Keratinocyte (primary cell): Measurements from ENCODE around the gene ZSCAN1. TPM values are rescaled to one million over a fixed set of nuclear protein-coding genes. Genes with fewer than 3 reads are reported as not detected.

Source experiments
- DNase-seq: peaks from one replicate; pipeline ENCODE4 v3.0.0-alpha.2; 2011; ENCODE audit warnings: low read depth, missing footprints, low spot score
- FAIRE-seq: peaks from 2 replicates; lab custom pipeline; 2011; peaks lifted over from hg19 to GRCh38; lab: Jason Lieb, UNC
- H2AFZ ChIP-seq: 2 replicates; pipeline ENCODE4 v1.6.0; 2012; ENCODE audit warnings: low read length, control low read depth, inconsistent platforms; ENCODE audit not compliant: control insufficient read depth
- H3K27ac ChIP-seq: 2 replicates; pipeline ENCODE4 v1.5.1; 2011; ENCODE audit warnings: low read length; ENCODE audit not compliant: control insufficient read depth, insufficient read depth
- H3K27me3 ChIP-seq: 3 replicates; pipeline ENCODE4 v1.6.0; 2011; ENCODE audit warnings: low read length; ENCODE audit not compliant: control insufficient read depth, insufficient read depth; ENCODE audit errors: extremely low read depth
- H3K36me3 ChIP-seq, 2 experiments: 2 replicates in 1 of 2; 3 replicates in 1 of 2; pipeline ENCODE4 v1.5.1; 2011; ENCODE audit warnings: low read length in 2 of 2, mild to moderate bottlenecking in 1 of 2; ENCODE audit not compliant: control insufficient read depth in 2 of 2, insufficient read depth in 2 of 2; ENCODE audit errors: extremely low read depth in 1 of 2
- H3K4me1 ChIP-seq: 3 replicates; pipeline ENCODE4 v1.5.1; 2011; ENCODE audit warnings: low read length; ENCODE audit not compliant: control insufficient read depth, insufficient read depth; ENCODE audit errors: extremely low read depth
- H3K4me2 ChIP-seq: 3 replicates; pipeline ENCODE4 v1.6.0; 2011; ENCODE audit warnings: low read depth, low read length; ENCODE audit not compliant: control insufficient read depth, insufficient read depth; ENCODE audit errors: extremely low read depth
- H3K4me3 ChIP-seq, 3 experiments: fragments of 200-600 bp in 1 of 3; sonication (generic) in 1 of 3; 2 replicates in 2 of 3; 3 replicates in 1 of 3; pipeline ENCODE4 v1.5.1; 2011 to 2016; ENCODE audit warnings: low read length in 3 of 3, mild to moderate bottlenecking in 3 of 3, control low read depth in 2 of 3, inconsistent platforms in 1 of 3, low read depth in 1 of 3, mixed read lengths in 1 of 3, mixed run types in 1 of 3, moderate library complexity in 1 of 3; ENCODE audit not compliant: control insufficient read depth in 2 of 3, insufficient read depth in 2 of 3; ENCODE audit errors: extremely low read depth in 1 of 3
- H3K79me2 ChIP-seq: 2 replicates; pipeline ENCODE4 v1.6.0; 2012; ENCODE audit warnings: low read length; ENCODE audit not compliant: control insufficient read depth, insufficient read depth
- H3K9ac ChIP-seq: 3 replicates; pipeline ENCODE4 v1.6.0; 2011; ENCODE audit warnings: low read length; ENCODE audit not compliant: control insufficient read depth, insufficient read depth; ENCODE audit errors: extremely low read depth
- H3K9me1 ChIP-seq: 3 replicates; pipeline ENCODE4 v1.6.0; 2011; ENCODE audit warnings: low read length; ENCODE audit not compliant: control insufficient read depth, insufficient read depth; ENCODE audit errors: extremely low read depth
- H3K9me3 ChIP-seq: 2 replicates; pipeline ENCODE4 v1.5.1; 2012; ENCODE audit warnings: low read depth, low read length; ENCODE audit not compliant: control insufficient read depth
- H4K20me1 ChIP-seq: 3 replicates; pipeline ENCODE4 v1.6.0; 2011; ENCODE audit warnings: low read length; ENCODE audit not compliant: control insufficient read depth, insufficient read depth; ENCODE audit errors: extremely low read depth
- EZH2 ChIP-seq: IDR thresholded peaks from one replicate; pipeline ENCODE4 v1.6.1; 2012; ENCODE audit warnings: inconsistent platforms, mild to moderate bottlenecking, low read length, moderate library complexity
- dilution Hi-C: fragments of 300-500 bp; cut with MboI; formaldehyde crosslinking; loops from one replicate; pipeline ENCODE4 v1.7.0; 2020; ENCODE audit warnings: low sequenced_read_pairs; ENCODE audit not compliant: extremely low pct_ligation_motif_present
- polyA plus RNA-seq, 5 experiments: library from polyadenylated mRNA; depleted of rRNA in 3 of 5; stranded (reverse) in 3 of 5; stranded (forward) in 1 of 5; unstranded in 1 of 5; fragments of >200 nt; gene quantifications; 1 replicate in 1 of 5; 2 replicates in 3 of 5; 3 replicates in 1 of 5; pipeline versions ENCODE4 v1.2.1 to v1.2.3, GENCODE V29; 2011 to 2012; ENCODE audit warnings: missing spikeins in 2 of 5, low read depth in 1 of 5, low replicate concordance in 1 of 5
- TF ChIP-seq, protein P1 (sequence below), 3 experiments: IDR thresholded peaks in 1 of 3; conservative IDR thresholded peaks in 1 of 3; optimal IDR thresholded peaks in 1 of 3; 2 replicates in 2 of 3; 3 replicates in 1 of 3; pipeline versions ENCODE3 to v1.5.1; 2011; ENCODE audit warnings: low read length in 3 of 3, mild to moderate bottlenecking in 3 of 3, moderate library complexity in 2 of 3, control low read depth in 1 of 3, inconsistent platforms in 1 of 3; ENCODE audit not compliant: insufficient read depth in 2 of 3; ENCODE audit errors: extremely low read depth in 1 of 3

The ZSCAN1 gene
- polyA plus RNA-seq, 1 donor (not counting 4 experiments of a cell fraction or from before 2014, with no cell fraction given), result not detected

DNA sequence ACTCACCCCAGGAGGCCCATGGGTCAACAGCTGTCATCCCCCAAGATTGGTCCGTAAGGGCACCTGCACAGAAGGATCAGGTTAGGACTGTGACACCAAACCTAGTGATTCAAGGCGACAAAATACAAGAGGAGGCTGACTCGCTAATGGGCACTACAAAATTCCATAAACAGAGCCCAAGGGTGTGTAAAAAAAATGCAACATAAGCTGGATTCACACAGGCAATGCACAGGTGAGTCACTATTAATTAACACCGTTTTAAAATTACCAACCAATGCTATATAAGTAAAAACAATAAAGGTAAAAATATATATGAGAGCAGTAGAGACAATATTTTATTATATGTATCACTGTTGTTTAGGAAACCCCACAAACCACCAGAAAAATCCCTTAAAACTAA, 33.1 kb upstream of the ZSCAN1 start:
- Histone ChIP-seq H3K36me3 (peaks cover 18 to 26% of the 10 kb centered on the region in 2 experiments), H4K20me1 (no peaks in the 10 kb centered on the region)

DNA sequence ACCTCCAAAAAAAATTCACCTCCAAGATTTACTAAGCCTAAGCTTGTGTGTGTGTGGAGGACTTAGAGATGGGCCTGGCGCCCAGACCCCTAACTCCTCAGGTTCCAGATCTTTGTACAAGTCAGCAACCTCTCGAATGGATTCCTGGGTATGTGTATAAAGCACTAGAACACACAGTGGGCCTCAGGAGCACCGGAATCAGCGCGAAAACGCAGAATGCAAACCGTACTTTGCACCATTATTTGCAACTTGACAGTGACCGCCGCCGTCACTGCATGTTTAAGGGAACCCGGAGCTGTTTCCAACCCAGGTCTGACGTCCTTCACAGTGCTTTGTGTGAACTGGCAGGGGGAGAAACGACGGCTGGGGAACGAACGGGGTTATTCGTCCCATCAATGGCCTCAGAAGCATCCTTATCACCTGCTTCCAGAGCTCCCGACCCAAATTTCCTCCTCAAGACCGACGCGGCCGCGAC, 31.9 kb upstream of the ZSCAN1 start:
- Histone ChIP-seq H4K20me1 (no peaks in the 10 kb centered on the region), H2AFZ (peak overlapping the region; percentile 83), H3K9me1 (no peaks in the 10 kb centered on the region), H3K79me2 (peaks cover 44% of the 10 kb centered on the region), H3K27ac (peak overlapping the region; percentile 82), H3K36me3 (peaks cover 19 to 30% of the 10 kb centered on the region in 2 experiments), H3K4me2 (peak overlapping the region; percentile 98), H3K9me3 (peaks cover 16% of the 10 kb centered on the region), H3K27me3 (no peaks in the 10 kb centered on the region), H3K4me3 (peak overlapping the region; percentile 94 to 97 (median 95)), H3K9ac (peak overlapping the region; percentile 89), H3K4me1 (peaks cover 16% of the 10 kb centered on the region)
- dilution Hi-C loops, result no loop called here
- TF ChIP-seq, protein P1, sequence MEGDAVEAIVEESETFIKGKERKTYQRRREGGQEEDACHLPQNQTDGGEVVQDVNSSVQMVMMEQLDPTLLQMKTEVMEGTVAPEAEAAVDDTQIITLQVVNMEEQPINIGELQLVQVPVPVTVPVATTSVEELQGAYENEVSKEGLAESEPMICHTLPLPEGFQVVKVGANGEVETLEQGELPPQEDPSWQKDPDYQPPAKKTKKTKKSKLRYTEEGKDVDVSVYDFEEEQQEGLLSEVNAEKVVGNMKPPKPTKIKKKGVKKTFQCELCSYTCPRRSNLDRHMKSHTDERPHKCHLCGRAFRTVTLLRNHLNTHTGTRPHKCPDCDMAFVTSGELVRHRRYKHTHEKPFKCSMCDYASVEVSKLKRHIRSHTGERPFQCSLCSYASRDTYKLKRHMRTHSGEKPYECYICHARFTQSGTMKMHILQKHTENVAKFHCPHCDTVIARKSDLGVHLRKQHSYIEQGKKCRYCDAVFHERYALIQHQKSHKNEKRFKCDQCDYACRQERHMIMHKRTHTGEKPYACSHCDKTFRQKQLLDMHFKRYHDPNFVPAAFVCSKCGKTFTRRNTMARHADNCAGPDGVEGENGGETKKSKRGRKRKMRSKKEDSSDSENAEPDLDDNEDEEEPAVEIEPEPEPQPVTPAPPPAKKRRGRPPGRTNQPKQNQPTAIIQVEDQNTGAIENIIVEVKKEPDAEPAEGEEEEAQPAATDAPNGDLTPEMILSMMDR (optimal IDR thresholded peaks at IDR 0.05 in 1 of 3, IDR thresholded peaks at IDR 0.05 in 1 of 3, conservative IDR thresholded peaks at IDR 0.05 in 1 of 3; ENCODE audit: extremely low read depth in 1 of 3, insufficient read depth in 2 of 3, low read length in 3 of 3), result no peak
- no peak for TF ChIP-seq EZH2
- DNase-seq (no peak), FAIRE-seq (no peak)

More for the DNA sequence above, 33.1 kb upstream of the ZSCAN1 start:
- H3K4me2 ChIP-seq, result no peak overlapping the region
- no peak overlapping the region for H2AFZ ChIP-seq
- H3K9me3 ChIP-seq, result peaks cover 8% of the 10 kb centered on the region
- no peak overlapping the region for H3K9ac ChIP-seq
- TF ChIP-seq, protein P1 (optimal IDR thresholded peaks at IDR 0.05 in 1 of 3, IDR thresholded peaks at IDR 0.05 in 1 of 3, conservative IDR thresholded peaks at IDR 0.05 in 1 of 3; ENCODE audit: extremely low read depth in 1 of 3, insufficient read depth in 2 of 3, low read length in 3 of 3), result no peak
- no peak for TF ChIP-seq EZH2
- H3K4me1 ChIP-seq, result peaks cover 16% of the 10 kb centered on the region
- H3K9me1 ChIP-seq, result no peaks in the 10 kb centered on the region
- H3K27me3 ChIP-seq, result no peaks in the 10 kb centered on the region
- no peak overlapping the region for H3K4me3 ChIP-seq
- FAIRE-seq (no peak), DNase-seq (no peak)
- dilution Hi-C loops, result no loop called here
- H3K27ac ChIP-seq, result no peak overlapping the region
- peaks cover 42% of the 10 kb centered on the region for H3K79me2 ChIP-seq
